ENCODE data around the gene MBOAT1.

DNA sequence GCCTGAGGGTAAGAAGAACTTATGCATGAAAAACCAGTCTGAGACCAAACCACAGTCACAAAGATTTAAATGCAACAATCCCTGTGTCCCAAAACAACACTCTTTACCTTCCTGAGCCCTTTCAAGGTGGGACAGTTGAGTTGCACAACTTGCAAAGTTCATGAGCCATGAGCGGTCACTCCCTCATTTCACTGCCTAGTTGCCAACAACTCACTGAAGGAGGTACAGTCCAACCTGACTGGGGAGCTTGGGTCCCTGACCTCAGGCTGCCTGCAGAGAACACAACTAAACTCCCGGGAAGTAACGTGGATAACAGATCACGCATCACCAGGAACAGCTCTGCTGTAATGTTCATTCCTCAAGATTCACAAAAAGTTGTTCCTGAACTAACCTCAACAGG, 69.4 kb downstream of the MBOAT1 start:
- TF ChIP-seq CTCF (conservative IDR thresholded peaks at IDR 0.05; ENCODE audit: low read depth, low read length), result no peak
- TF ChIP-seq EZH2 (IDR thresholded peaks at IDR 0.05; ENCODE audit: borderline replicate concordance, low read depth, low read length, poor library complexity, severe bottlenecking), result no peak

Data from A673 (cell line).